Liver (tissue), 9 donors: Measurements from ENCODE around the gene ST6GALNAC3. TPM values are rescaled to one million over a fixed set of nuclear protein-coding genes. Genes with fewer than 3 reads are reported as not detected.
"Not testable (repeated sequence)": the region's sequence is repeated elsewhere in the genome, so short reads cannot be mapped to it uniquely, and the experiment has no call there.

Experiments used
- DNase-seq: peaks from one replicate; pipeline ENCODE4 v3.0.0-alpha.2; 2017; ENCODE audit warnings: low spot score
- H3K27ac ChIP-seq, 2 donors: one replicate each; pipeline ENCODE4 v1.7.0; 2013; ENCODE audit warnings: inconsistent platforms in 2 of 2, low read length in 2 of 2, control low read depth in 1 of 2, low read depth in 1 of 2, mild to moderate bottlenecking in 1 of 2
- H3K27me3 ChIP-seq, 4 donors: one replicate each; pipeline versions ENCODE4 v1.6.1 to v1.7.0; 2013; ENCODE audit warnings: low read length in 3 of 4, inconsistent platforms in 1 of 4, mild to moderate bottlenecking in 1 of 4, moderate library complexity in 1 of 4; ENCODE audit not compliant: control insufficient read depth in 4 of 4, insufficient read depth in 4 of 4
- H3K36me3 ChIP-seq, 4 donors: one replicate each; pipeline versions ENCODE4 v1.6.1 to v1.7.0; 2013; ENCODE audit warnings: low read length in 3 of 4, mild to moderate bottlenecking in 3 of 4, low read depth in 1 of 4, moderate library complexity in 1 of 4; ENCODE audit not compliant: control insufficient read depth in 4 of 4, insufficient read depth in 3 of 4
- H3K4me1 ChIP-seq, 4 donors: one replicate each; pipeline versions ENCODE4 v1.6.1 to v1.7.0; 2013; ENCODE audit warnings: low read length in 3 of 4, mild to moderate bottlenecking in 3 of 4, moderate library complexity in 1 of 4; ENCODE audit not compliant: control insufficient read depth in 4 of 4, insufficient read depth in 4 of 4
- H3K4me3 ChIP-seq, 3 donors: one replicate each; pipeline versions ENCODE4 v1.6.1 to v1.7.0; 2013; ENCODE audit warnings: low read length in 3 of 3, control low read depth in 1 of 3, low read depth in 1 of 3, mild to moderate bottlenecking in 1 of 3
- H3K9ac ChIP-seq, 2 donors: one replicate each; pipeline ENCODE4 v1.7.0; 2013; ENCODE audit warnings: low read length in 2 of 2, mild to moderate bottlenecking in 2 of 2, moderate library complexity in 2 of 2, control low read depth in 1 of 2, low read depth in 1 of 2
- H3K9me3 ChIP-seq, 4 donors: one replicate each; pipeline versions ENCODE4 v1.6.1 to v1.7.0; 2013; ENCODE audit warnings: low read length in 3 of 4; ENCODE audit not compliant: control insufficient read depth in 4 of 4
- EGR1 ChIP-seq, 2 donors: IDR thresholded peaks; 2 replicates each; pipeline ENCODE4 v1.6.1; 2016 to 2018; ENCODE audit warnings: antibody characterized with exemption in 2 of 2, low read depth in 2 of 2
- FOXA2 ChIP-seq: IDR thresholded peaks from 2 replicates; pipeline ENCODE4 v1.6.1; 2016; ENCODE audit warnings: antibody characterized with exemption
- GABPA ChIP-seq, 2 donors: IDR thresholded peaks in 1 of 2; conservative IDR thresholded peaks in 1 of 2; 2 replicates each; pipeline ENCODE4 v1.6.1; 2016; ENCODE audit warnings: antibody characterized with exemption in 2 of 2, mild to moderate bottlenecking in 1 of 2, moderate library complexity in 1 of 2
- HNF4A ChIP-seq, 2 donors: conservative IDR thresholded peaks; 2 replicates each; pipeline ENCODE4 v1.6.1; 2016; ENCODE audit warnings: antibody characterized with exemption in 2 of 2, mild to moderate bottlenecking in 2 of 2
- HNF4G ChIP-seq: IDR thresholded peaks from 2 replicates; pipeline ENCODE4 v1.6.1; 2016; ENCODE audit warnings: antibody characterized with exemption
- RXRA ChIP-seq, 2 donors: IDR thresholded peaks; 2 replicates each; pipeline ENCODE4 v1.6.1; 2017 to 2018; ENCODE audit warnings: antibody characterized with exemption in 2 of 2, mild to moderate bottlenecking in 1 of 2
- WGBS: extraction: QIAGEN DNeasy Blood & Tissue Kit; methylation state at CpG from one replicate; pipeline ENCODE4 v1.1.7; 2013; 5-methylcytosine and 5-hydroxymethylcytosine counted together
- polyA plus RNA-seq, 2 donors: library from polyadenylated mRNA; stranded (reverse) in 1 of 2; unstranded in 1 of 2; fragments of 200-250 nt in 1 of 2; fragments of >200 nt in 1 of 2; fragmentation: Nextera tagmentation in 1 of 2; extraction: Ambion mirVana in 1 of 2; gene quantifications; one replicate each; pipeline versions ENCODE4 v1.2.1 to v1.2.3, GENCODE V29; 2013 to 2015
- total RNA-seq, 2 donors: library from RNA; depleted of rRNA; stranded (reverse); fragments of >200 nt; gene quantifications; one replicate each; pipeline ENCODE4 v1.2.3, GENCODE V29; 2014
- TF ChIP-seq, protein P1 (sequence below): IDR thresholded peaks from 2 replicates; pipeline ENCODE4 v1.6.1; 2016; ENCODE audit warnings: antibody characterized with exemption
- TF ChIP-seq, protein P2 (sequence below): IDR thresholded peaks from 2 replicates; pipeline ENCODE4 v1.6.1; 2016; ENCODE audit warnings: antibody characterized with exemption
- TF ChIP-seq, protein P3 (sequence below): fragments of 150-350 bp; IDR thresholded peaks from 2 replicates; pipeline ENCODE4 v1.5.1; 2017; ENCODE audit warnings: improper control_type of control experiment, low read depth, low read length; ENCODE audit not compliant: missing input control
- donor health status: healthy.
- donor health status: healthy.
- donor health status: healthy.
- donor health status: healthy.
- donor health status: healthy.

ST6GALNAC3 gene
- total and polyA plus RNA-seq, 4 donors, result 1.2 to 5.0 (median 3.2) TPM

DNA sequence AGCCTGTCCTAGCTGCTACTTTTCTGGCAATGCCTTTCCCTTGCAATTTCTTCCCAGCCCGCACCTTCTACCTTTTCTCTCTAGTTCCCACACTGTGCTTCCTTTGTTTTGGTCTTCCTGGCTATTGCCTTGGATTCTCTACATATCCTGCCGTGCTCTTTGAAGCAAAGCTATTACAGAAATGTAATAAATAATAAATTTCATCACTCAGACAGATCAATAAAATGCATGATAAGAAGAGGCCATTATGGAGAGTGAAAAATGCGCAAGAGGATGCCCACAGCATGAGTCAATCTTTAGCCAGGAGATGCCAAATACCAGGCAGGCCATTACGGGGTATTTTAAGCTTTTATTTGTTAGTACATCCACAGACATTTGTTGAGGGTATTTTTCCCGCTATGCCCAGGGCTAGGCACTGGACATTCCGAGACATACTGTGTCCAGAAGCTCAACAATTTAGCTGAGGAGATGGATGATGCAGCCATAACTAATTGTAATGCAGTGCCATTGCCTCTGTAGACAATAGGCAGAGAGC lies 163.6 kb downstream of the ST6GALNAC3 start (continued):
- TF ChIP-seq, protein P1, sequence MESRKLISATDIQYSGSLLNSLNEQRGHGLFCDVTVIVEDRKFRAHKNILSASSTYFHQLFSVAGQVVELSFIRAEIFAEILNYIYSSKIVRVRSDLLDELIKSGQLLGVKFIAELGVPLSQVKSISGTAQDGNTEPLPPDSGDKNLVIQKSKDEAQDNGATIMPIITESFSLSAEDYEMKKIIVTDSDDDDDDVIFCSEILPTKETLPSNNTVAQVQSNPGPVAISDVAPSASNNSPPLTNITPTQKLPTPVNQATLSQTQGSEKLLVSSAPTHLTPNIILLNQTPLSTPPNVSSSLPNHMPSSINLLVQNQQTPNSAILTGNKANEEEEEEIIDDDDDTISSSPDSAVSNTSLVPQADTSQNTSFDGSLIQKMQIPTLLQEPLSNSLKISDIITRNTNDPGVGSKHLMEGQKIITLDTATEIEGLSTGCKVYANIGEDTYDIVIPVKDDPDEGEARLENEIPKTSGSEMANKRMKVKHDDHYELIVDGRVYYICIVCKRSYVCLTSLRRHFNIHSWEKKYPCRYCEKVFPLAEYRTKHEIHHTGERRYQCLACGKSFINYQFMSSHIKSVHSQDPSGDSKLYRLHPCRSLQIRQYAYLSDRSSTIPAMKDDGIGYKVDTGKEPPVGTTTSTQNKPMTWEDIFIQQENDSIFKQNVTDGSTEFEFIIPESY, result no peak
- TF ChIP-seq HNF4G (no peak), EGR1 (IDR thresholded peaks at IDR 0.05; ENCODE audit: low read depth in 2 of 2) (no peak), HNF4A (conservative IDR thresholded peaks at IDR 0.05) (no peak)

DNA sequence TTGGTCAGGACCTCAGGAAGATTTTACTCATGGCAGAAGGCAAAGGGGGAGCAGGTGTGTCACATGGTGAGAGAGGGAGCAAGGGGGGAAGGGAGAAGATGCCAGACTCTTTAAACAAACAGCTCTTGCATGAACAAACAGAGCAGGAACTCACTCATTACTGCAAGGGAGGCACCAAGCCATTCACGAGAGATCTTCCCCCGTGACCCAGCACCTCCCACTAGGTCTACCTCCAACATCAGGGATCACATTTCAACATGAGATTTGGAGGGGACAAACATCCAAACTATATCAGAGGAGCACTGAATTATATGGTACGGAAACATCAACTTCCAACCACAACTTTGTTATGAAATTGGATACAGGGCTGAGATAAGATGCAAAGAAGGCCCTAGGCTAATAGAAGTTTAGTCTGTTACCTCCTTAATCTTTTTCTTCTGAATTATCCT lies 164.9 kb downstream of the ST6GALNAC3 start:
- Histone ChIP-seq H3K9ac (no peak overlapping the region), H3K4me3 (no peak overlapping the region), H3K36me3 (peaks cover 0 to 2% (median 0%) of the 10 kb centered on the region in 4 donors), H3K27ac (no peak overlapping the region), H3K4me1 (no peaks in the 10 kb centered on the region), H3K9me3 (peaks cover 0 to 3% (median 0%) of the 10 kb centered on the region in 4 donors), H3K27me3 (no peaks in the 10 kb centered on the region)
- no peak for DNase-seq
- 38% methylated on average over 3 of the region's 3 CpGs for WGBS
- TF ChIP-seq HNF4A (conservative IDR thresholded peaks at IDR 0.05) (no peak), RXRA (IDR thresholded peaks at IDR 0.05) (no peak)

DNA sequence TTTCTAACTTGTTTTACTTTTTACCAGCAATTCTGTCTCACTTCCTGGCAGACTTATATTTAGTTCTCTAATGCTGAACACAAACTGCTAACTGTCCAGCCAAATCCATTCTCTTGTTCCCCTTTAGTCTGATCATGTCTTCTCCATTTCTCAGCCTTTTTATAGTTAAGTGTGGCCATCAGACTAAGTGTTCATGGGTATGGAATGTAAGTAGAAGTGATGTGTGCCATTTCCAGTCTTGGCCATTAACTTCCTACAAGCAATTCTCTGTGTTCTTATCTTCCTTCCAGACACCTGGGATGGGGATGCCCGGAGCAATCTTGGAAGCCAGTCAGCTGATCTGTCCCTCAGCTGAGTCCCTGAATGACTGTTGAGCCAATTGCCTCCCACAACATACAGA lies 165.8 kb downstream of the ST6GALNAC3 start:
- no peak for TF ChIP-seq GABPA (IDR thresholded peaks at IDR 0.05 in 1 of 2, conservative IDR thresholded peaks at IDR 0.05 in 1 of 2)
- no peak for TF ChIP-seq RXRA (IDR thresholded peaks at IDR 0.05)
- TF ChIP-seq, protein P2, sequence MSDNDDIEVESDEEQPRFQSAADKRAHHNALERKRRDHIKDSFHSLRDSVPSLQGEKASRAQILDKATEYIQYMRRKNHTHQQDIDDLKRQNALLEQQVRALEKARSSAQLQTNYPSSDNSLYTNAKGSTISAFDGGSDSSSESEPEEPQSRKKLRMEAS, result no peak
- TF ChIP-seq, protein P3, sequence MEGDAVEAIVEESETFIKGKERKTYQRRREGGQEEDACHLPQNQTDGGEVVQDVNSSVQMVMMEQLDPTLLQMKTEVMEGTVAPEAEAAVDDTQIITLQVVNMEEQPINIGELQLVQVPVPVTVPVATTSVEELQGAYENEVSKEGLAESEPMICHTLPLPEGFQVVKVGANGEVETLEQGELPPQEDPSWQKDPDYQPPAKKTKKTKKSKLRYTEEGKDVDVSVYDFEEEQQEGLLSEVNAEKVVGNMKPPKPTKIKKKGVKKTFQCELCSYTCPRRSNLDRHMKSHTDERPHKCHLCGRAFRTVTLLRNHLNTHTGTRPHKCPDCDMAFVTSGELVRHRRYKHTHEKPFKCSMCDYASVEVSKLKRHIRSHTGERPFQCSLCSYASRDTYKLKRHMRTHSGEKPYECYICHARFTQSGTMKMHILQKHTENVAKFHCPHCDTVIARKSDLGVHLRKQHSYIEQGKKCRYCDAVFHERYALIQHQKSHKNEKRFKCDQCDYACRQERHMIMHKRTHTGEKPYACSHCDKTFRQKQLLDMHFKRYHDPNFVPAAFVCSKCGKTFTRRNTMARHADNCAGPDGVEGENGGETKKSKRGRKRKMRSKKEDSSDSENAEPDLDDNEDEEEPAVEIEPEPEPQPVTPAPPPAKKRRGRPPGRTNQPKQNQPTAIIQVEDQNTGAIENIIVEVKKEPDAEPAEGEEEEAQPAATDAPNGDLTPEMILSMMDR, result no peak
- TF ChIP-seq HNF4A (conservative IDR thresholded peaks at IDR 0.05), result no peak
- TF ChIP-seq FOXA2, result no peak
- H3K9me3 ChIP-seq, result peaks cover 0 to 3% (median under 1%) of the 10 kb centered on the region in 4 donors
- WGBS, result 24% methylated on average over 1 of the region's 1 CpG
- DNase-seq, result no peak
- peaks cover 0 to 2% (median 0%) of the 10 kb centered on the region in 4 donors for H3K36me3 ChIP-seq
- no peak overlapping the region for H3K4me3 ChIP-seq
- H3K27me3 ChIP-seq, result no peaks in the 10 kb centered on the region
- H3K9ac ChIP-seq, result no peak overlapping the region
- no peak overlapping the region for H3K27ac ChIP-seq
- H3K4me1 ChIP-seq, result no peaks in the 10 kb centered on the region

DNA sequence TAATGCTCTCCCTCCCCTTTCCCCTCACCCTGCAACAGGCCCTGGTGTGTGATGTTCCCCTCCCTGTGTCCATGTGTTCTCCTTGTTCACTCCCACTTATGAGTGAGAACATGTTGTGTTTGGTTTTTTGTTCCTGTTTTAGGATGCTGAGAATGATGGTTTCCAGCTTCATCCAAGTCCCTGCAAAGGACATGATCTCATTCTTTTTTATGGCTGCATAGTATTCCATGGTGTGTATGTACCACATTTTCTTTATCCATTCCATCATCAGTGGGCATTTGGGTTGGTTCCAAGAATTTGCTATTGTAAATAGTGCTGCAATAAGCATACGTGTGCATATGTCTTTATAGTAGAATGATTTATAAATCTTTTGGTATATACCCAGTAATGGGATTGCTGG lies 168.0 kb downstream of the ST6GALNAC3 start:
- H3K9me3 ChIP-seq, DNase-seq, H3K27ac ChIP-seq, H3K4me3 ChIP-seq, H3K4me1 ChIP-seq, H3K9ac ChIP-seq, H3K27me3 ChIP-seq, H3K36me3 ChIP-seq: not testable (repeated sequence)
- 81% methylated on average over 1 of the region's 1 CpG for WGBS
